Measurements from ENCODE around the gene UFL1.
"Not testable (repeated sequence)": the region's sequence is repeated elsewhere in the genome, so short reads cannot be mapped to it uniquely, and the experiment has no call there.

The UFL1 gene

DNA sequence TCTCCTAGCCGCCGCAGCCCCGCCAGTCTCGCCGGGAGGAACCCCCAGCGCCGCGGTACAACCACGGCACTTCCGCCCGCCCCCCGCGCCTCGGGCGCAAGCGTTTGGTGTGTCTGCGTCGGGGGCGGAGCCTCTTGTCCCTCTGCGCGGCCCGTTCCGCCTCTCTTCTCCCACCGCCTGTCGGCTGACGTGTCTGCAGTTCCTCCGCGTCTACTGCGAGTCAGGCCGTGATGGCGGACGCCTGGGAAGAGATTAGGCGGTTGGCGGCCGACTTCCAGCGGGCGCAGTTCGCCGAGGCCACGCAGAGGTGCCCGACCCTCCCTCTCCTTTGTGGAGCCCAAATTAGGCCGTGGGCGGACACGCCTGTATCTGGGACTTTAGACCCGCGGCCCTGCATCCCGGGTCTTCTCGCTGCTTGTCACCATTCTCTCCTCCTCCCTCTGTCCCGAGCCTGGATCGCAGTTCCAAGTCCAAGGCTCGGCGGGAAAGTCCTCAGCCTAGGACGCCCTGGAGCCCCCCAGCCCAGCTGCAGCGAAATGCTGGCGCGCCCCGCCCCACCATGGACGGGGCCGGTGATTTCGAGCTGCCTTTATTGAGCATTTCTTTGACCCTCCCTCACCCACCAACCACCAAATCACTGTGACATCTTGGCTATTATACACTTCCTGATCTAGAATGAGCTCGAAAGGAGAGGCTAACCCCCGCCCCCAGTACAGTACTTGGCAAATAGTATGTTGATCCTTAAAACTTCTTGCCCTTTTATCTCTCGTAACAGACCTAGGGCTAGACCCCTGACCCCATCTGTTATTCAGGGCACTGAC lies at the start of gene UFL1:
Gene UFL1, plus strand, starts transcription at position 163 of the 821 bp plus-strand sequence. Its CDS starts 68 bp downstream, at position 231.
- in situ Hi-C loops (cut with MboI; ENCODE audit: low sequenced_read_pairs), result no loop called here

- in situ Hi-C loops (cut with MboI; ENCODE audit: low sequenced_read_pairs), result not testable (repeated sequence)
These were observed 49.3 kb upstream of the UFL1 start for GRCh38 chr6:96472291-96472690.

- in situ Hi-C loops (cut with MboI; ENCODE audit: low sequenced_read_pairs), result no loop called here
These were observed 42.9 kb upstream of the UFL1 start for GRCh38 chr6:96478695-96479094.

- in situ Hi-C loops (cut with MboI; ENCODE audit: low sequenced_read_pairs), result no loop called here
These were observed 29.7 kb upstream of the UFL1 start for GRCh38 chr6:96491926-96492325.

GRCh38 chr6:96499781-96500180 lies 21.8 kb upstream of the UFL1 start:
- in situ Hi-C loops (cut with MboI; ENCODE audit: low sequenced_read_pairs), result no loop called here

GRCh38 chr6:96502915-96503314 lies 18.7 kb upstream of the UFL1 start:
- in situ Hi-C loops (cut with MboI; ENCODE audit: low sequenced_read_pairs), result no loop called here

GRCh38 chr6:96505363-96505762 lies 16.2 kb upstream of the UFL1 start:
- in situ Hi-C loops (cut with MboI; ENCODE audit: low sequenced_read_pairs), result no loop called here

DNA sequence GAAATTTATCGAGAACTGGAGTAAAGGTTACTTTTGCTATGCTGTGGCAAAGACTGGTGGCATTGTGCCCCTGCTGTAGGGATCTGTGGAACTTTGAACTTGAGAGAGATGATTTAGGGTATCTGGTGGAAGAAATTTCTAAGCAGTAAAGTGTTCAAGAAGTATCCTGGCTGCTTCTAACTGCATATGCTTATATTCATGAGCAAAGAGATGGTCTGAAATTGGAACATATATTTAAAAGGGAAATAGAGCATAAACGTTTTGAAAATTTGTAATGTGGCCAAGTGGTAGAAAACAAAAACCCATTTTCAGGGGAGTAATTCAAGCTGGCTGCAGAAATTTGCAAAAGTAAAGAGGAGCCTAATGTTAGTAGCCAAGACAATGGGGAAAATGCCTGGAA lies 12.3 kb upstream of the UFL1 start:
- in situ Hi-C loops (cut with MboI; ENCODE audit: low sequenced_read_pairs), result no loop called here

GRCh38 chr6:96520171-96521115 lies 1.2 kb upstream of the UFL1 start:
- in situ Hi-C loops (cut with MboI; ENCODE audit: low sequenced_read_pairs), result no loop called here

DNA sequence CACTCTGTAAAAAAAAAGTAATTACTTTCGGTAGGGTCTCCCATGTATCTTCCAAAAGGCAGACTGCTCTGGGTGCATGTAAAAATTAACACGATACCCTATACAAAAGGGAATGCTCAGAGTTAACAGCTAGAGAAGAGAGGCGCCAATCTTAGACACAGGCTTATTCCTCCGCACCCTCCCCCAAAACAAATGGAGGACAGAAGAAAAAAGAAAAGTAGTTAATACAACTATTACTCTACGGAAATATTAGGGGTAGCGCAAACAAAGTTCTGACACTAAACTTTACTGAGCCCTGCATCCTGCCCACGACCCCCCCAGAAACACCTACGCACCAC lies 331 bp upstream of the UFL1 start:
- in situ Hi-C loops (cut with MboI; ENCODE audit: low sequenced_read_pairs), result no loop called here

DNA sequence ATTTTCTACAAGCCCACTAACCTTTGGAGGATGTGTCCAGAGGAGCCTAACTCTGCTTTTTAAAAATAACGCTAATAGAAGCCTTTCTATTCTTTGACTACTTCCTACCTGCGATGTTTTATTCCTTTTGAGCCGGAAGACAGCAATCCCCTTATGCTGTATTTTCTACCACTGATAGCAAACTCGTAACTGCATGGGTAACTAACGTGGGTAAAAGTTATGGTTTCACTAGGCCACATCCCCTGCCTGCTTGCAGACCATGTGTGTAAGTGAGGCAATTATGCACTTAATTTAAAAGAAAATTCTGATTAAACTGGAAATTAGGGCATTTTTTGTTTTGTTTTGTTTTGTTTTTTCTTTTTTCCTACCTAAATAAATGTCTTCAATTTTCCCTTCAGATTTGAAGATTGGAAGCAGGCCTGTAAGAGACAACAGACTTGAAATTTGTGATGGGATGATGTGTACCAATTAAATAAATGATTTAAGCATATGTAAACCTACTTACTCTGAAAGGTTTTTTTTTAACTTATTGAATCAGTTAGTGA lies 931 bp downstream of the UFL1 start:
- in situ Hi-C loops (cut with MboI; ENCODE audit: low sequenced_read_pairs), result no loop called here

DNA sequence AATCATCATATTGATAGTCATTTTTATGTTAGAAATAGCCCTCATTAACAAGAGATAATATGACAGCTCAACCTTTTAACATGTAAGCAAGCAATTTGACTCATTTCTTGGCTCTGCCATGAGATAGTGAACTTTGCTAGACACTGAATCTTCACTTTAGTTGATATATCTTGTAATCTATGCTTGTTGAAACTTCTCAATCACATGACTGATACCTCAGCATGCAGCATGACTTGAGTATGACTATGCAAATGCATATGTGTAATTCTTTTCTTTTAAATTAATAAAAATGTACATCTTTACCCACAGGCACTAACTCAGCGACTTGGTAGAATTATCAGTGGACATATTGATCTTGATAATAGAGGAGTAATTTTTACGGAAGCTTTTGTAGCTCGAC lies 6.6 kb downstream of the UFL1 start:
- in situ Hi-C loops (cut with MboI; ENCODE audit: low sequenced_read_pairs), result no loop called here

- in situ Hi-C loops (cut with MboI; ENCODE audit: low sequenced_read_pairs), result no loop called here
These were observed 10.8 kb downstream of the UFL1 start for GRCh38 chr6:96532399-96532798.

GRCh38 chr6:96537726-96538125 lies 16.1 kb downstream of the UFL1 start:
- in situ Hi-C loops (cut with MboI; ENCODE audit: low sequenced_read_pairs), result no loop called here

DNA sequence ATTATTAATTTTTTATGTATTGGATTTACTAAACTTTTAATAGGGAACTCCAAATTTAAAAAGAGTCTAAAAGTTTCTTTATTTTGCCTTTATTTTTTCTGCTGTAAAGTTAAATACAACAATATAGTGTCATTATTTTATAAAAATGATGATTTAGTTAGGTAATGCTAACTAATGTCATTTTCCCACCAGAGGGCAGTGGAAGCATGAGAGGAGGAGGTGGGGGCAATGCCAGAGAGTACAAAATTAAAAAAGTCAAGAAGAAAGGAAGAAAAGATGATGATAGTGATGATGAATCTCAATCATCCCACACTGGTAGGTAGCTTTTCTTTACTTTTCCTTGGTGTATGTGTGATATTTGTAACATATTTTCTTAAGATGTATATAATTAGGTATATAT lies 21.1 kb downstream of the UFL1 start:
- in situ Hi-C loops (cut with MboI; ENCODE audit: low sequenced_read_pairs), result no loop called here

- in situ Hi-C loops (cut with MboI; ENCODE audit: low sequenced_read_pairs), result no loop called here
These were observed 24.3 kb downstream of the UFL1 start for GRCh38 chr6:96545882-96546281.

DNA sequence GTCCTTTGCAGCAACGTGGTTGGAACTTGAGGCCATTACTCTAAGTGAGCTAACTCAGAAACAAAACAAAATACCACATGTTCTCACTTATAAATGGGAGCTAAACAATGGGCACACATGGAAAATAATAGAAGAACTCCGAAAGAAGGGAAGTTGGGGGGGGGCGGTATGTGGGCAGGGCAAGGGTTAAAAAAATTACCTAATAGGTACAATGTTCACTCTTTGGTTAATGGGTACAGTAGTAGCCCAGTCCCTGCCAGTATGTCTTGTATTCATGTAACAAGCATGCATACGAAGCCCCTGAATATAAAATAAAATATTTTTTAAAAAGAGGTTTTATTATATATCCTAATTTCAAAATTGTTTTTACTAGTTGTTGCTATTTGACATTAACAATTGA lies 26.0 kb downstream of the UFL1 start:
- in situ Hi-C loops (cut with MboI; ENCODE audit: low sequenced_read_pairs), result no loop called here

DNA sequence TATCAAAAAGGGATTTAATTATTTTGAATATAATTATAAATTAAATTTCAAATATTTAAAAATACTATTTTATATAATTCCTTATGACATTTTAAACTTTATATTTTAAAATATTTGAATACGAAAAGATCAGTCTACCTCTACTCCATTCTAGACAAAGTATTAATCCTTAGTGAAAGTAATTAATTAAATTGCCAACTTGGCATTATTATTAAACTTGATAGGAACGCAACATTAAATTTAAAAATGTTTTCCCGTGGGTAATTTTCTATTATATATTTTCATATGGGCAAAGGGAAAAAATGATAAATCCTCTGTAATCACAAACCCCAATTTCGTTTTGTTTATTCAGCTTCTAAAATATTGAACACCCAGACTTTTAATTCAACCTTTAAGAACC lies 33.0 kb downstream of the UFL1 start:
- in situ Hi-C loops (cut with MboI; ENCODE audit: low sequenced_read_pairs), result no loop called here

DNA sequence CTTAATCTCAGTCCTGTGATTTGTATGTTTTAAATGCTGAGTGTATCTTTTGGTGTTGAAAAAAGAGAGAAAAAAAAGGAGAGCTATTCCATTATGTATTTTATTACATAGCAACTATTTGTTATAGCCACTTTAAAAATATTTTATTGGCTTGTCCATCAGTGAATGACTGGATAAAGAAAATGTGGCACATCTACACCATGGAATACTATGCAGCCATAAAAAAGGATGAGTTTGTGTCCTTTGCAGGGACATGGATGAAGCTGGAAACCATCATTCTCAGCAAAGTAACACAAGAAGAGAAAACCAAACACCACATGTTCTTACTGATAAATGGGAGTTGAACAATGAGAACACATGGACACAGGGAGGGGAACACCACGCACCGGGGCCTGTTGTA lies 38.1 kb downstream of the UFL1 start:
- in situ Hi-C loops (cut with MboI; ENCODE audit: low sequenced_read_pairs), result not testable (repeated sequence)

- in situ Hi-C loops (cut with MboI; ENCODE audit: low sequenced_read_pairs), result no loop called here
These were observed 41.3 kb downstream of the UFL1 start, which contains the start of gene FHL5 for GRCh38 chr6:96562886-96563285. Gene FHL5, plus strand, starts transcription at chr6:96563128. Its CDS starts 40,486 bp downstream, at chr6:96603614.

DNA sequence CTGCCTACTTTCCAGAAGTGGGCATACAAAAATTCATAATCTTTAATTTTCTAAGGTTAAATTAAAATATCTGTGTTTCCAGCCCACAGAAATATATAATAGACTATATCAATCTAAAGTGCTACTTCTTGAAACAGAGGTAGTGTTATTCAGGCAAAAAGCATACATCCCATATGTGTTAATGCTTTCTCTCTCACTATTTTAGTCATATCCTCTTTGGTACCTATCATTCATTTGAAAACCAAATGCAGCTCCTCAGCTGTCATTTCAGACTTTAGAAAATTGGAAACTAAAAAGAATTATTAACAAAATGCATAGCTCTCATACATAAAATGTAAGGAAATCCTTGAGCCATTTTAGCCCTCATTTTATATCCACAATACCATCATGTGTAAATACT lies 42.2 kb downstream of the UFL1 start:
- in situ Hi-C loops (cut with MboI; ENCODE audit: low sequenced_read_pairs), result no loop called here

DNA sequence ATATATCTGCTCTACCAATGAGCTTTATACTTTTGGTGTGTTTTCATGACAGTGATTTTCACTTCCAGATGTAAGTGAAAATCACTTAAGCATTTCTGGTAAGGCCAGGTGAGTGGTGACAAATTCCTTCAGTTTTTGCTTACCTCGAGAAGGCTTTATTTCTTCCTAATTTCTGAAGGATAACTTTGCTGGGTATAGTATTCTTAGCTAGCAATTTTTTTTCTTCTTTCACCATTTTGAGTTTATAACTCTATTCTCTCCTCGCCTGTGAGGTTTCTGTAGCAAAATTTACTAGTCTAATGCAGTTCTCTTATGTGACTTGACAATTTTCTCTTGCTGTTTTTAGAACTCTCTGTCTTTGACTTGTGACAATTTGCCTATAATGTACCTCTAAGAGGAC lies 48.4 kb downstream of the UFL1 start:
- in situ Hi-C loops (cut with MboI; ENCODE audit: low sequenced_read_pairs), result no loop called here

Measured in HL-60/S4 (cell line).